HG03039 (cell line): ENCODE data around the gene PRDX3.
"Not testable (repeated sequence)": the region's sequence is repeated elsewhere in the genome, so short reads cannot be mapped to it uniquely, and the experiment has no call there.

ENCODE experiments used
- ATAC-seq: cut with Tn5 transposase; IDR thresholded peaks from one replicate; pipeline ENCODE4 v1.9.1; 2021; ENCODE audit warnings: mild to moderate bottlenecking, moderate library complexity; ENCODE audit not compliant: unreplicated experiment

Gene PRDX3

DNA sequence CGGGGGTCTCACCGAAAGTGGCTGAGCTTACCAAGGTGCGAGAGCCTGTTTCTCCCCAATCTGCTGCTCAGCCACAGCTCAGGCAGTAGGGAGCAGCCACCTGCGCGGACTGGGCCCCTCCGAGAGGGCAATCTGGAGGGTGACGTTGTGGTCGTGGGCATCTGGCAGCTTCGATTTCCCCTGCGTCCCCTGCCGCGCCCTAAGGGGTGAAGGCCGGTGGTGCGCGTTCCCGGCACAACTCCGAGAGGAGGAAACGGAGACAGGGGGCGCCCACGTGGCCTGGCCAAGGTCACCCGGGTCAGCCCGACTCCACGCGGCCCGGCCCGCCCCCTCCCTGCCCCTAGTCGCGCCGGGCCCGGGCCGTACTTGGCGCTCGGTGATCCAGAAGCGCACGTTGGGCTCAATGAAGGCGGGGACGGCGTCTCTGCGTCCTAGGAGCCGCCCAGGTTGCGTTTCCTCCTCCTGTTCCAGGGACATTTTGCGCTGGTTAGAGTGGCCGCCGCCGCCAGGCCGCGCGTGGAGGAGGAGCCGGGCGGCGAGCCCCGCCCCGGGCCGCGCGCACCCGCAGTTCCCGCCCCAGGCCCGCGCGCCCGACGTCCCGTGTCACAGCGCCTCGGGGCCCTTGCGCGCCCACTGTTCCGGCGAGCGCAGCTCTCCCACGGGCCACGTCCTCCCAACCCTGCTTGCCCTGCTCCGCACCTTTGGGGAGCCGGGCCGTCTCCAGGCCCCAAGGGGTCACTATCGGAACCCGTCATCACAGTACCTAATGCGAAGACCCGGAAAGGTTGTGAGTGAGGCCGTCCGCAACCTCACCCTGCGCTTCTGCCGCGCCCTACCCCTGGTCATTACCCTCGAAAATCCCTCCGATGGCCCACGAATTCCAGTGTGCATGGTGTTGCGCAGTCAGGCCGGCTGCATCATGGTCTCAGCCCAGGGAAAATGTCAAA lies 13.2 kb downstream of the PRDX3 start, which contains the start of gene SFXN4:
TSS of gene SFXN4 (minus strand) at position 544 of the 947 bp plus-strand sequence. CDS start at position 477, 67 bp downstream.
- peak; percentile 87 for ATAC-seq

DNA sequence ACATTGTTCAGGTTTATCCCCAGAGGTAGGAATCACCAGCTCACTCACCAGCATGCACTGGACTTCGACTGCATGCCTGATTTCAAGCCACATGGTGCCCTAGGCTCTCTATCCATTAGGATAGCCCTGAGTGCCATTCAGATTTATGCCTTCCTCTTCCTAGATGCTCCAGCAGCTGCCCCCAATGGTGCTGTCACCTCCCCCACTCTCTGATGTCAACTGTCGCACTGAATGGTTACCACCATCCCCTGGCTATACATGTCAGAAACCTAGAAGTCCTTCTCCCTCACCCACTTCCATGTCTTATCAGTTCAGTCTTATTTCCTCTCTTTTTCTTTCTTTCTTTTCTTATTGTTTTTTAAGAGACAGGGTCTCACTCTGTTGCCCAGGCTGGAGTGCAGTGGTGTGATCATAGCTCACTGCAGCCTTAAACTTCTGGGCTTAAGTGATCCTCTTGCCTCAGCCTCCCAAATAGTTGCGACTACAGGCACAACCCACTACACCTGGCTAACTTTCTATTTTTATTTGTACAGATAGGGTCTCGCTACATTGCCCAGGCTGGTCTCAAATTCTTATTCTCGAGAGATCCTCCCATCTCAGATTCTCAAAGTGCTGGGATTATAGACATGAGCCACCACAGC lies 16.0 kb downstream of the PRDX3 start:
- ATAC-seq: no peak

DNA sequence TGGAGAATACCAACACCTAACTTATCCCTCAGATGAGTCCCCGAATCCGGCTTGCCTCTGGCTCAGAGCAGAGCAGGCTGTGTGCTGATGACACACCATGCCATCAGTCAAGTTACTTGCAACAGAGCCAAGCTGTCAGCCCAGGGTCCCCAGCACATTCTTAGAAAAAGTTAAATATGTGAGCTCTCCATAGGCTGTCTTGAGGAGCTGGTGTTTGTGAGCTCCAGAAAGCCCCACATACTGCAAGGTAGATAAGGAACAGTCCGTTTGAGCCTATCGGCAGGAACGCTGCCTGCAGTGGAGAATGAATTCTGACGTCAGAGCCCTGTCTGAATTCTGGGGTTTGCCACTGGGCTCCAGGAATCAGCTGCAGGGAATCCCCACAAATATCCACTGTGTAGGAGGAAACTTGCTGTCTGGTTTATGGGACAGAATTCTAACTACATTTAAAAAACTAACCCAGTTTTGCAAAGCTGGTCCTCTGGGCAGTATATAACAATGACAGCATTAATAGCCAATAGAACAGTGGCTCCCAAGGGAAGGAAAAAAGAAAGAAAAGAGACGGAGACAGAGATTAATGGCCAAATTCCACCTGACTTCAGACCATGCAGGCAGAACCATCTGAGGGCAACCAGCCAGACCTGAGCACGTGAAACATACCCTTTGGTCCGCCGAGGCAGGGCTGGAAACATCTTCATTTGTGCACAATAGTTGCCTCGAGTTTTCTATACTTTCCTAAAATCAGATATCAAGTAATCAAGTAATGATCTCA lies 16.7 kb downstream of the PRDX3 start:
- no peak for ATAC-seq

DNA sequence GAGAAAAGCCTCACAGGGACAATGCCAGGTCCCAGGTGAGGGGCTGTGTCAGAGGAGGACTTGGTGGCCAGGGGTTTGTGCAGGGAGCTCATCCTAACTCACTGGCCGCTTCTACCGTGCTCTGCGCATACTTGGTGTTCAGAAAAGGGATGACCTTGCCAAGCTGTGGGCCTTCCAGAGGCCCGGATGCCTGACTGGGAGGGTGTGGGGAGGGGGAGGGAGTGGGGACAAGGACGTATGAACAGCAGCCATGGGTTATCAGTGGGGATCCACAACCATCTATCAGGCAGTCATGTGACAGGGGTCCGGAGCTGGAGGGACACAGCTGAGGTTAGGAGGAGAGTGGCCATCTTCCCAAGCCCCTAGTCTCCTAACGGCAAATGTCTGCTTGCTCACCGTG lies 19.3 kb downstream of the PRDX3 start:
- no peak for ATAC-seq

DNA sequence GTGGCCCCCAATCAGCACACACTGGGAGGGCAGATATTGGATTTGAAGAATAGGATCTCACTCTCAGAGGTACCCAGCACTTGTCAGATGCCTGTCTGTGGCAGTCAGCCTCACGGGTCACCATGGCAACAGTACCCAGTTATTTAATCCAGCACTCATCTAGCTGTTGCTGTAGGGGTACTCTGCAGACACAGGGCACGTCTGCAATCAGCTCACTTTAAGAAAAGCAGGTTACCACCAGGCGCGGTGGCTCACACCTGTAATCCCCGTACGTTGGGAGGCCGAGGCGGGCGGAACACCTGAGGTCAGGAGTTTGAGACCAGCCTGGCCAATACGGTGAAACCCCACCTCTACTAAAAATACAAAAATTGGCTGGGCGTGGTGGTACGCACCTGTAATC lies 25.0 kb downstream of the PRDX3 start:
- ATAC-seq: no peak

DNA sequence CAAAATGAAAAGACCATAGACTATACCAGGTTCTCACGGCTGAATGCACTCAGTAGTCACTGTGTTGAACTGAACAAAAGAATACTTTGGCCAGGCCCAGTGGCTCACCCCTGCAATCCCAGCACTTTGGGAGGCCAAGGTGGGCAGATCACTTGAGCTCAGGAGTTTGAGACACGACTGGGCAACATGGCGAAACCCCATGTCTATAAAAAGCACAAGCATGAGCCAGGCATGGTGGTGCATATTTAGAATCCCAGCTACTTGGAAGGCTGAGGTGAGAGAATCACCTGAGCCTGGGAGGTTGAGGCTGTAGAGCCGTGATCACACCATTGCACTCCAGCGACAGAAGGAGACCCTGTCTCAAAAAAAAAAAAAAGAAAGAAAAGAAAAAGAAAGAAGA lies 25.6 kb downstream of the PRDX3 start:
- ATAC-seq: no peak

DNA sequence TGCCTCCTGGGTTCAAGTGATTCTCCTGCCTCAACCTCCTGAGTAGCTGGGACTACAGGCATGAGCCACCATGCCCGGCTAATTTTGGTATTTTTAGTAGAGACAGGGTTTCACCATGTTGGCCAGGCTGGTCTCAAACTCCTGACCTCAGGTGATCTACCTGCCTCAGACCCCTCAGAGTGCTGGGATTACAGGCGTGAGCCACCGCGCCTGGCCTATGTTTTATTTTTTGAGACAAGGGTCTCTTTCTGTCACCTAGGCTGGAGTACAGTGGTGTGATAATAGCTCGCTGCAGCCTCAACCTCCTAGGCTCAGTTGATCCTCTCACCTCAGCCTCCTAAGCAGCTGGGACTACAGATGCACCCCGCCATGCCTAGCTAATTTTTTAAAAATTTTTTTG lies 27.0 kb downstream of the PRDX3 start:
- ATAC-seq: not testable (repeated sequence)

DNA sequence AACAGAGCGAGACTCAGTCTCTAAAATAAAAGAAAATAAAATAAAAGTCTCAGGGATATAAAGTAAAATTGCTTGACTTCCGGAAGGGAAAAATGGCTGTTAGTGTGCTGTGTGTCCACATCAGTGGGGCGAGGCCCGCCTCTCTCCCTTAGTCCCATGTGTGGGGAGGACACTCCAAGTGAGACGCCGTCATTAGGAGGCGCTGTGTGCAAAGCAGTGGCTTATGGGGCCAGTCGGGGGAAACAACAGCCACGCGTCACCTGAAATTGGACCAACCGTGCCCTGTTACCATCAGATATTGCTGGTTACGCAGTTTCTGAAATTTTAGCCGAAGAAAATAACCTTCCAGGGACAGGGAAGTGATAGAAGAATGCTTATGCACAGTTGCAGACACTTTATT lies 28.9 kb downstream of the PRDX3 start:
- ATAC-seq: no peak

DNA sequence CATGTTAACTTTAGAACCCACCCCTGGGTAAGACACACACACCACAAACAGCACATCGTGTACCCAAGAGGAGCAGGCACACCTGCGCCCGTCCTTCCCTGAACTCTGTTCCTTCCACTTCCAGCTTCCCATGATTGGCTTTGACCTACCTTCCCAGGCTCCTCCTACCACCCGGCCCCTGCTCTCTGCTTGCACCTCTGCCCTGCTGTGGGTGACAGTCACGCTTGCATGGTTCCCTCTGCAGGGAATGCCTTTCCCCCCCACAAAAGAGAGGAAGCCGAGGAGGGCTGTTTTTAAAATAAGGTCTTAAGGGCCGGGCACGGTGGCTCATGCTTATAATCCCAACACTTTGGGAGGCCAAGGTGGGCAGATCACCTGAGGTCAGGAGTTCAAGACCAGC lies 29.5 kb downstream of the PRDX3 start:
- no peak for ATAC-seq

DNA sequence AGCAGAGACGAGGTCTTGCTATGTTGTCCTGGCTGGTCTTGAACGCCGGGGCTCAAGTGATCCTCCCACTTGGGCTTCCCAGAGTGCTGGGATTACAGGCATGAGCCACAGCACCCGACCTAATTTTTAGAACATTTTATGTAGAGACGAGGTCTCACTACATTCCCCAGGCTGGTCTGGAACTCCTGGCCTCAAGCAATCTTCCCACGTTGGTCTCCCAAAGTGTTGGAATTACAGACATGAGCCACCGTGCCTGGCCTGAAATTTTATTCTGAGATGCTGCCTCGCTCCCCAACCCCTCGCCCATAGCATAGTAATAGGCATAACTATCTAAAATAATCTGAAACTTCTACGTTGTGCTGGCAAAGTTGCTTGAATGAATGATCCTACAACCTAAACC lies 35.0 kb downstream of the PRDX3 start:
- ATAC-seq: no peak

DNA sequence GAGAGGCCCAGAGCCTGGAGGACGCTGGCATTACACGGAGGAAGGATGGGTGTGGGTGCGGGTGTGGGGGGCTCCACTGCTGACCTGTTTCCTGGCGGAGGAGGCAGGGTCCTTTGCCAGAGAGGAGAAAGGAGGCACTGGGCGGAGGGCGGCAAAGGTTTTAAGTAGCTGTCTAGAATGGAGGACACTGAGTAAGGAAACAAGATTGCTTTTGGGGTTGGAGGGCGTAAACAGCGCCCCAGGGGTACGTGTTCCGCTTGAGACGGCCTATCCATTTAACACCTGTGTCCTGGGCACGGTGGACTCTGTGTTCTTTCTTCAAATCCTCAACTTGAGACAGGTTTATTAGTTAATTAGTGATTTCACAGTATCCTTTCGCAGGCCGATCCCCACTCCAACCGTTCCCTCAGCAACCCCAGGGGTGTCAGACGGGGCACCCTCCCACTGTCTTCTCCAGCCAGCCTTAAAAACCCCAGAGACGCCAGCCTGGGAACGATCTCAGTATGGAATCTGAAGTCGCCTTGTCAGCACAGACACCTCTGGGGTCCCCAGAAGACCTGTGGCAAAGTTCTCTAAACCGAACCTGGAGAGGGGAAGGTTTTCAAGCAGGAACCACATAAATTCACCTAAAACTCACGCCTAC lies 37.9 kb downstream of the PRDX3 start:
- no peak for ATAC-seq

DNA sequence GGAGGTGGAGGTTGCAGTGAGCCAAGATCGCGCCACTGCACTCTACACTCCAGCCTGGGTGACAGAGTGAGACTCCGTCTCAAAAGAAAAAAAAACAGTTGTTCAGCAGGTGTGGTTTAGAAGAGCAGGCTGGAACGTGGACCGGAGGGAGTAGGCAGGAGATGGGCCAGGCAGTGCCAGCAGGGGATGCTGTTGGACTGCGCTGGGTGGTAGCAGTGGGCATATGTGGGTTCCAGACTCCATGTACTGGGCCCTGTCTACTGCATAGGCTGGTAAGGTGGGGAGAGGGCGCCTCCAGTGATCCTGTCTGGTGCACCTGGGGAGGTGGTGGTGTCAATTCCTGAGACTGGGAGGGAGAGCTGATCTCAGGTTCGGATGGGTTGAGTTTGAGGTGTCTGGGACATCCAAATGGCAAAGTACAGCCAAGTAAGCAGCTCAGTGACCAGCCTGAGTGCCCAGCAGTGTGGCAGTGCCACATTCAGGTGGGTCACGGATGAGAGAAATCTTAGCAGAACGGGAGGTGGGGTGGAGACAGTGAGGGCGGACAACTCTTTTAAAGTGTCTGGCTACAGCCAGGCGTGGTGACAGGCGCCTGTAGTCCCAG lies 39.0 kb downstream of the PRDX3 start:
- ATAC-seq: no peak

DNA sequence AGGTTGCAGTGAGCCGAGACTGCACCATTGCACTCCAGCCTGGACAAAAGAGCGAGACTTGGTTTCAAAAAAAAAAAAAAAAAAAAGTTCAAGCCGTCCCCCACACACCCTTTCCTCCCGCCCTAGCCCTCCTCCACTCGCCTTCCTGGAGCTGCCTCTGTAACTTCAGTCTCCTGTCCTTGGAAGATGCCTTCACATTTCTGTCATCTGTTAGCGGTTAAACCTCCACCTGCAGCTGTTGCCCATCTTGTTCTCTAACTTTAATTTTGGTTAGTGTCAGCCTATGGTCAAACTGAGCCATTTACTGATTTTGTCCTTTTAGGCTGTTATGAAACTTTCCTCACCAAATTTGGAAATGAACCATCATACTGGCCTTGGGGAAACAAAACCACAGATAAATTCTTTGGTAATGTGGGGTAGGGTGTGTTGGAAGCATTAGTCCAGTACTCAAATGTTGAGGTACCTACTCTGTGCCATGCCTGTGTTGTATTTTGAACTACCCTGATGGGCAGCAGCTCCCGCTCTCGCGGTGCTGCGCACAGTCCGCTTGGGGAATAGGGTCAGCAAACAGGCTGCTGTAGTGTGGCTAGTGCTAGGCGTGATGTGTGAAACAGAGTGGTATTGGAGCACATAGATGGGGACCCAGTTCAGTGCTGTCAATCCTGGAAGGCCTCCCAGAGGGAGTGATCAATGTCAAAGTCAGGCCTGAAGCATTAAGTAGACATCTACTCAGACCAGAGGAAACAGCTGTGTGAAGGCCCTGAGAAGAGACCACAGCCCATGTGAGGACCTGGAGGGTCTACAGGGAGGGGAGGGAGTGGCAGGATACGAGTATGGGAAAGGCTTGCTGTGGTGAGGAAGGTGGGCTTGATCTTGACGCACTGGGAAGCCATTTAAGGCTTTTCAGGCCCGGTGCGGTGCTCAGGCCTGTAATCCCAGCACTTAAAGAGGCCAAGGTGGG lies 40.0 kb downstream of the PRDX3 start:
- no peak for ATAC-seq

DNA sequence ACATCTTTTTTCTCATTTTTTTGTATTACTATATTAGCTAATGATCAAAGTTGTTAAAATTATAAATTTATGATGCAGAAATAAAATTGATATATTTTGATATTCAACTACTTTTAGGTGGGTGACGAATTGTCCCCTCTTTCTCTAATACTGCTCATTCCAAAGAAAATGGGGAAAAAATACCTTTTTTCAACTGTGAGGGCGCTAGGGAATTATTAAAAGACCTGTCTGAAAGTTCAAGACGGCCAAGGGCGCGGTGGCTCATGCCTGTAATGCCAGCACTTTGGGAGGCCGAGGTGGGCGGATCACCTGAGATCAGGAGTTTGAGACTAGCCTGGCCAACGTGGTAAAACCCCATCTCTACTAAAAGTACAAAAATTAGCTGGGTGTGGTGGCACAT lies 40.7 kb downstream of the PRDX3 start:
- ATAC-seq: not testable (repeated sequence)

DNA sequence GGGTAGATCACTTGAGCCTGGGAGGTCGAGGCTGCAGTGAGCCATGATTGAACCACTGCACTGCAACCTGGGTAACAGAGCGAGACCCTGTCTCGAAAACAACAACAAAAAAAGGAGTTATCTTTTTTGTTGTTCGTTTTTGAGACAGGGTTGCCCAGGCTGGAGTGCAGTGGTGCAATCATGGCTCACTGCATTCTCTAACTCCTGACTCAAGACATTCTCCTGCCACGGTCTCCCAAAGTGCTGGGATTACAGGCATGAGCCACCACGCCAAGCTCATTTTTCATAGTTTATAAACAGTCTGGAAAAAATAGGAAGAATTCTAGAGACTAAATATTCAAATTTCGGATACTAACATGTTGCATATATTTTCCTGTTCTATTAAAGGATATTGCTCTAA lies 42.5 kb downstream of the PRDX3 start:
- no peak for ATAC-seq

DNA sequence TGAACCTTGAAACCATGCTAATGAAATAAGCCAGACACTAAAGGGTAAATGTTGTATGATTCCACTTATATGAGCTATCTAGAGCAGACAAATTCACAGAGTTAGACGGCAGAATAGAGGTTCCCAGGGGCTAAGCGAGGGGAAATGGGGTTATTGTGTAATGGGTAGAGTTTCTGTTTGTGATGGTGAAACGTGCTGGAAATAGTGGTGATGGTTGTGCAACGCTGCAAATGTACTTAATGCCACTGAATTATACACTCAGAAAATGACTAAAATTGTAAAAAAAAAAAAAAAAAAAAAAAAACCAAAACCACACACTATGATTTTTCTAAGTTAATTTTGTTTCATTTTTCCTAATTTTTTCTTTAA lies 43.1 kb downstream of the PRDX3 start:
- no peak for ATAC-seq

DNA sequence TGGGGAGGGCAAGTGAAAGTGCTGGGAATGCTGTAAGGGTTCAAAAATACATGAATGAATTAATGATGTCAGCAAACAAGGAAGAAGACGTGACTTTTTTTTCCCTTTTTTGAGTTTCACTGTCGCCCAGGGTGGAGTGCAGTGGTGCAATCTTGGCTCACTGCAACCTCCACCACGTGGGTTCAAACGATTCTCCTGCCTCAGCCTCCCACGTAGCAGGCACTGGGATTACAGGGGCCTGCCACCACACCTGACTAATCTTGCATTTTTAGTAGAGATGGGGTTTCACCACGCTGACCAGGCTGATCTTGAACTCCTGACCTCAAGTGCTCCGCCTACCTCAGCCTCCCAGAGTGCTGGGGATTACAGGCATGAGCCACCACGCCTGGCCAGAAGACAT lies 44.7 kb downstream of the PRDX3 start:
- no peak for ATAC-seq

DNA sequence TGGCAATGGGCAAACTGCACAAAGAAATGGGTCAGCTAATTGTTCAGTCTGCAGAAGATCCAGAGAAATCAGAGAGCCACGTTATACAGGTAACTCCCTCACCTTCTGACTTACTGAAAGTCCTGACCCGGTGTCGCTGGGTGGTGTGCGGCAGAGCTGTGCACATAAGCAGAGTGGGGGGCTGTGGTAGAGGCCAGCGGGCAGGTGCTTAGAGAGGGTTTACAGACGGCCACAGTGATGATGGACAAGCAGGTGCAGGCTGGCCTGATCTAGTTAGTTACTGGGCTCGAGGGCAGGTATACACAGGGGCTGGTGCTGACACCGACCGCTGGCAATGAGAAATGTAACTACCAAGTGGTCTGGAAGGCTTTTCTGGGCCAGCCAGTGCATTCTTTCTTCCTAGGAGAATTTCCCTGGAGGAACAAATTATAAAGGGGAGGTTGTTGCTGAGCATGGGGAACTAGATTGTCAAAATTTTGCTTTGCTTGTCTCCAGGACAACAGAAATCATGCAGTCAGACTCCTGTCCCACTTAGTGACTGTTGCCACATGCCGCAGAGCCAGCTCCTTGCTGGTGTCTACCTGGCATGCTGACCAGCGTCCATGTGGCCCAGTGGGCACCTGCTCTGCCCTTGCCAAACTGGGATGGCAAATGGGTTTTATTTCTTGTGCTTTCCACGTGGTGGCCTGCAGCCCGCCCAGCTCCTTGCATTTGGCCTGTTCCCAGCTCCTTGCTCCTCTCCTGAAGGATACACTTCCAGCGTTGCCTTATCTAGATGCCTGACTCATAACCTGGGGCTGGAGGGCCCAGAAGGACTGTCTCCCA lies 45.9 kb downstream of the PRDX3 start:
- no peak for ATAC-seq
